Measurements from ENCODE around the gene ZNF396.

The ZNF396 gene

DNA sequence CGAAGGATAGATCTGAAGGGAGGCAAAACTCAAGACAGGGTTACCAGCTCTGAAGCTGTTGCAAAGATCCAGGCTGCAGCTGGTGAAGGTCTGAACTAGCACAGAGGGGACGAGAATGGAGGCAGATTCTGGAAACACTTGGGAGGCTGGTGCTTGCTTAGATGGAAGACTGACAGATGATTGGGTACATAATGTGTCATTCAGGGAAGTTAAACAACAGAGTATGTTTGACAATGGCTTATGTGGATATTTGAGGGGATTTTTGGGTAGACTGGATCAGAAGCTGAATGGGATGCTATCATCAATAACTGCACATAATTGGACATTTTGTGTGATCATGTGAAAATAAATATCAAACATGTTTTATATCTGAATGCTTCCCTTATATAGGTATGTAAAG is 2.3 kb upstream of the ZNF396 start:
- no peak for DNase-seq

DNA sequence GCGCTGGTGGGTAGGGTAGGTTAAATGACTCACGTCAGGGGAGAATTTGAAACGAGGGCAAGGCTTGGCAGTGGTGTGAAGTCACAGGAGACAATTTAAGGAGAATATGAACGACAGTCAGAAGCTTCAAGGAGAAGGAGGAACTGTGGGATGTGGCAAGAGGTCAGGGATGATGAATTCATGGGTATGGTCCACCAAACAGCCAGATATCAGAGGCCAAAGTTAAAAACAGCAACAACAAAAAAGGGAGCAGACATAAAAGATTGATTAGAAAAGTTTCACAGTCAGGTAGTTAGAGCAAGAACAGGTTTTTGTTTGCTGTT is 1.4 kb upstream of the ZNF396 start:
- DNase-seq = no peak

DNA sequence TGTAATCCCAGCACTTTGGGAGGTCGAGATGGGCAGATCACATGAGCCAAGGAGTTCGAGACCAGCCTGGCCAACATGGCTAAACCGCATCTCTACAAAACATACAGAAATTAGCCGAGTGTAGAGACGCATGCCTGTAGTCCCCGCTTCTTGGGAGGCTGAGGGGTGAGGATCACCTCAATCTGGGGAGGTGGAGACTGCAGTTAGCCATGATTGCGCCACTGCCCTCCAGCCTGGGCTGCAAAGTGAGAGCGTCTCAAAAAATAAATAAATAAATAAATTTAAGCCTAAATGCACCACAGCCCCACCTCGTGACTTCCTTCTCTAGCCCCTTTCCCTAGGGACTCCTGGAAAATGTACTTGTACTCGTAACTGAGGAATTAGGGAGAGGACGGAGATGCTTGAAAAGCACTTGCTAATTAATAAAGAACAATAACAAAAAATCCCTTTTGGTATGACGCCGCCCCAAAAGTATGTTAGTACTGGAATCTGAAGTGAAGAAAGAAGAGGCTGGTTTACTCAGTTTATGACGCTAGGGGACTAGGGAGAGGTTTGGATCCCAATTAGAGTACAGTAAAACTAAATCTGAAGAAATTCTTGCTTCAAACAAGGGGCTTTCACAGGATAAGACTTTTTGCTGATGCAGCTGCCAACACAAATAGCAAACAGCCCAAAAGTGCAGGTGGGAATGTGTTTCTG is 887 bp upstream of the ZNF396 start:
- DNase-seq = no peak

DNA sequence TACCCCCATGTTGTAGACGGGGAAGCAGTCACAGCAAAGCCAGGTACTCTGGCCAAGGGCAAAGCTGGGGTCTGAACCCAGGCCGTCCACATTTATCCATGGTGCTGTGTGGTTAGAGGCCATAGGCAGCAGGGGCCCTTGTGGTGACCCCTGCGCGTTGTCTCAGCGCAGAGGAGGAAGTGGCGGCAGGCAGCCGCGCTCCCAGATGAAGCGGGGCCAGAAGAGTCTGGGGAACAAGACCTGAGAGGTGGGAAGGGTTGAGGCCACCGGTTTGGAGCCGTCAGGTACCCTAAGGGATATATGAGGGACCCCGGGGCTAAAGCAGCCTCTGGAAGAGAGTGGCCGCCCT is 770 bp downstream of the ZNF396 start:
- DNase-seq = peak; percentile 28

DNA sequence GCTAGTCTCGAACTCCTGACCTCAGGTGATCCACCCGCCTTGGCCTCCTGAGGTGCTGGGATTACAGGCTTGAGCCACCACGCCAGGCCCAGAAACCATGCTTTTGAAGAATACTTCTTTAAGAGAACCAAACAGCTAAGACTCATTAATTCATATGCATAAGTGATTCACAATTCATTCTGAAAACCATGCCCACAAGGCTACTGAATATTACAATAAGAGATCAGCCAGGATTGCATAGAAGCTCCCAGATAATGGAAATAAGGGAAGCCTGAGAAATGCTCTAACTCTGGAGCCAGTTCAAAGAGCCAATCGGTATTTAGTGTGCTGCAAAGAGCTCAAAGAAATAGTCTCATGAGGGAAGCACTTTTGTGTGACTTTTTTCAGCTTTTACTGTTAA is 2.4 kb downstream of the ZNF396 start:
- DNase-seq = no peak

DNA sequence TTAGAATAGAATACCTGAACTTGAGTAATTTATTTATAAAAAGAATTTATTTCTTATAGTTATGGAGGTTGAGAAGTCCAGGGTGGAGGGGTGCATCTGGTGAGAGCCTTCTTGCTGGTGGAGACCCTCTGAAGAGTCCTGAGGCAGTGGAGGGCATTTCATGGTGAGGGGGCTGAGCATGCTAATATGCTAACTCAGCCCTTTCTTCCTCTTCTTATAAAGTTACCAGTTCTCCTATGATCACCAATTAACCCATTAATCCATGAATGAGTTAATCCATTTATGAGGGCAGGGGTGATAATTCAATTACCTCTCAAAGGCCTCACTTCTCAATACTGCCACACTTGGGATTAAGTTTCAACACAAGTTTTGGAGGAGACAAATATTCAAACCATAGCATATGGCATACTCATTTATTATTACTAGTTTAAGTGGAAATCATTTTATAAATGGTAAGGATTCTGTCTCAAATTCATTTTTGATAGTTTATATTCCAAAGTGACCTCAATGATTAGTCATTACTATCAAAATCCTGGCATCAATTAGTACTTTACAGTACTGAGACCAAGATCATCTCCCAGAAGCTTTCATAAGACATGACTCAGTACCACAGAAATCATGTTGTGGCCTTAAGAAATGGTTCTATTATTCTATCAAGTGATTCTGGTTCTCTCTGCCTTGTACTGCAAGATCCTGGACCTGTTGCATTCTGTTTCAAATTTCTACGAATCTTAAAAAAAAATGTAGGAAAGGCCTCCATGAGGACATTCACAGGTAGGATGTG is 5.5 kb downstream of the ZNF396 start:
- no peak for DNase-seq

DNA sequence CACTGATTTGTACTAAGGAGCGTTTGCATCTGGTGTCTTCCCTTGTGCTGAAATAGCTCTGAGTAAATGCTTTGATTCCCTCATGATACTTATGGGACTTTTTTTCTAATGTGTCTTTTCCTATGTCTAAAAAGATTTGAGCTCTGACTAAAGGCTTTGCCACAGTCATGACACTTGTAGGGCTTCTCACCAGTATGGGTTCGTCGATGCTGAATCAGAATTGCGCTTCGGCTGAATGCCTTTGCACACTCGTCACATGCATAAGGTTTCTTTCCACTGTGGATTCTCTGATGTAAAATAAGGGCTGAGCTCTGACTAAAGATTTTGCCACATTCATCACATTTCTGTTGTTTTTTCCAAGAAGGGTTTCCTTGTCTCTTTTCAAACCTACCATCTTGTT is 8.0 kb downstream of the ZNF396 start:
- no peak for DNase-seq

DNA sequence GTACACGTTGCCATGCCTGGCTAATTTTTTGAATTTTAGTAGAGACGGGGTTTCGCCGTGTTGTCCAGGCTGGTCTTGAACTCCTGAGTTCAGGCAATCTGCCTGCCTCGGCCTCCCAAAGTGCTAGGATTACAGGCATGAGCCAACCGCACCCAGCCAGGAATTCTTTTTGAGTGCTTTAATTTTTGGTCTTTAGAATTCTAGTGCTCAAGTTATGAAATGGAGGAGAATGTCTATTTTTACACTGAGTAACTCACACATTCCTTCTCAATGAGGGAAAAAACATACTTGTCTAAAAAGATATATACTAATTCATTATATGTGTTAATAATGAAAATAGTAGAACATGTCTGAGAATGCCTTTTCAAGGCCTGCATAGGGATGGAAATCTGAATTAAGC is 8.5 kb downstream of the ZNF396 start:
- no peak for DNase-seq

DNA sequence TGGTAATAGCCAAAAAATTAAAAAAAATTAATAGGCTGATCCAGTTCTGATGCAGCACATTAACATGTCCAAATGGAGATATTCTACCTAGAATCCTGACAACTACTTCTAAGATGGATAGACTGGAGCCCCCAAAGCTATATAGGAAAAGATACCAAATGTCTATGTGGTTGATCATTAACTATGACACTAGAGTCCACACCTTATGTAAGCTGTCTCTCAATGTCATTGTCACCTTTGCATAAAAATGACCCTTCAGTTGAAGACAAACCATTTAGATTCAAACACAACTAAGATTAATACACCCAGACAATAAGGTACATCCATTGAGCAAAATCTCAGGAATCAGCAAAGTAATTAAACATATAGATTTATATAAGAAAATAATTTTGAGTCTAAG is 14.6 kb downstream of the ZNF396 start:
- DNase-seq = no peak

DNA sequence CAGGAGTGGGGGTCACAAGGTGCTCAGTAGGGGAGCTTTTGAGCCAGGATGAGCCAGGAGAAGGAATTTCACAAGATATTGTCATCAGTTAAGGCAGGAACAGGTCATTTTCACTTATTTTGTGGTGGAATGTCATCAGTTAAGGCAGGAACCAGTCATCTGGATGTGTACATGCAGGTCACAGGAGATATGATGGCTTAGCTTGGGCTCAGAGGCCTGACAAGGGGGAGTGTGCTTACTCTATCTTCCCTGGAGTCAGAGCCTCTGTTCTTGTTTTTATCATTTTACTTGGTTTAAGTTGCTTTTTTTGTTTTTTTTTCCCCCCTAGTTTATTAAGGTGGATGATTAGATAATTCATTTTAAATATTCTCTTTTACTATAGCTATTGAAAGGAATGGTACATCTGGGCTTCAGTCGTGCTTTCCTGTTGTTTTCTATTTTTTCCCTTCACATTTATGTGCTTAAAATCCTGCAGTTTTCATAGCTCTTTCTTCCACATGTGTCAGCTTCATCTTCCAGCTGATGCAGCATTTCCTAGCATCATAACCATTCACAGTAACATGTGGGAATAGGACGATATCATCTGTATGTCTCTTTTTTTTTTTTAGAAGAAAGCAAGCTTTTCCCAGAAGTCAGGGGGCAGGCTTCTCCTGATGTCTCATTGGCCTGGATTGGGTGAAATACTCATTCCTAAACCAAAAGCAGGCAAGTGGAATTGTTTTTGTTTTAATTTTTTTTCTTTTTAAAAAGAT is 15.4 kb downstream of the ZNF396 start:
- no peak for DNase-seq

DNA sequence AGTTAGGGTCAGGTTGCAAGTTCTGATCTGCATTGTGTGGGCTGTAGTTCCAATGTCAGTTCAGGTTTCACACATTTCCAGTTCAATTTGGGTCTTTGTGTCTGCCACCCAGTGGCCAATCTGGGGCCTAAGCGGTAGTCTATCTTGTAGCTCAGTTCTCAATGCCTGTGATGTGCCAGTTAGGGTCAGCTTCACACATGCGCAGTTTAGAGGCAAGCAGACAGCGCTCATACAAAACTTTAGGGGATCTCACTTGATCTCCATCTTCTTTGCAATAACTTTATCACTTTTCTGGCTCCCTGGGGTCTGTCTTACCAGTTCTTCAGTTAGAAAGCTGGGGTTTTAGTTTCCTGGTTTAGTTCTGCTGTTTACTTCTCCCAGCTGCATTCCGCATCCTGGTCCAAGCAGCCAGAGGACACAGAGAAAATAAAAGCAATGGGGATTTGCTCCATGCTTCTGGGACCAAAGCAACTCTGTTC is 22.0 kb downstream of the ZNF396 start:
- peak; percentile 78 for DNase-seq

DNA sequence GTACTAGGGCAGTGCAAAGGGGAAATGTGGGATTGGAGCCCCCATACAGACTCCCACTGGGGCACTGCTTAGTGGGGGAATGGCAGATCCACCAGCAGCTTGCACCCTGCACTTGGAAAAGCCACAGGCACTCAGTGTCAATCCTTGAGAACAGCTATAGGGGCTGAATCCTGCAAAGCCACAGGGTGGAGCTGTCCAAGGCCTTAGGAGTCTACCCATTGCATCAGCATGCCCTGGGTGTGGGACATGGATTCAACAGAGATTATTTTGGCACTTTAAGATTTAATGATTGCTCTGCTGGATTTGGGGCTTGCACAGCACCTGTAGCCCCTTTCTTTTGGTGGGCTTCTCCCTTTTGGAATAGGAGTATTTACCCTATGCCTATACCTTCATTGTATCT is 24.4 kb downstream of the ZNF396 start:
- no peak for DNase-seq

DNA sequence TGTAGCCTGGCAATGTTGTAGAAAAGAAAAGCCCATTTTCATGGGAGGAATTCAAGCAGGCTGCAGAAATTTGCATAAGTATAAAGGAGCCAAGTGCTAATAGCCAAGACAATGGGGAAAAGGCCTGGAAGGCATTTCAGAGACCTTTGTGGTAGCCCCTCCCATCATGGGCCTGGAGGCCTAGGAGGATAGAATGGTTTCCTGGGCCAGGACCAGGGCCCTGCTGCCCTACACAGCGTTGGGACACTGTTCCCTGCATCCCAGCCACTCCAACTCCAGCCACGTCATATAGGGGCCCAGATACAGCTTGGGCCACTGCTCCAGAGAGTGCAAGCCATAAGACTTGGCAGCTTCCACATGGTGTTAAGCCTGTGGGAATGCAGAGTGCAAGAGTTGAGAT is 24.9 kb downstream of the ZNF396 start:
- DNase-seq = no peak

DNA sequence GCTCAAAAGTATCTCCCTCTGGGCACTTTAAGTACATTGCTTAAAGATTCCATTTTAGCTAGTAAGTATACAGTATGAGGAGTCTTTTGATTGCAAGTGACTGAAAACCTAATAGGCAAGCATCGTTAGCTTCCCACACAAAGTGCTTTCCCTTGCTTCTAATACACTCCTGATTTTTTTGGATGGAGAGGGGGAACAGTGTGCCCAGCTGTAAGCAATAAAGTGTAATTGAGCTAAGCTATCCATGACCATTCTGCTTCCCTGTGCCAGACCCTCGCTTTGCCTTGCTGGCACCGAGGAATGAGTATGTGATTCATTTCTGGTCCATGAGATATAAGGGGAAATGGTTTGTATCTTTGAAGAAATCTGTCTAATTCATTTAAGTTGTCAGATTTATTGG is 29.1 kb downstream of the ZNF396 start:
- DNase-seq = no peak

DNA sequence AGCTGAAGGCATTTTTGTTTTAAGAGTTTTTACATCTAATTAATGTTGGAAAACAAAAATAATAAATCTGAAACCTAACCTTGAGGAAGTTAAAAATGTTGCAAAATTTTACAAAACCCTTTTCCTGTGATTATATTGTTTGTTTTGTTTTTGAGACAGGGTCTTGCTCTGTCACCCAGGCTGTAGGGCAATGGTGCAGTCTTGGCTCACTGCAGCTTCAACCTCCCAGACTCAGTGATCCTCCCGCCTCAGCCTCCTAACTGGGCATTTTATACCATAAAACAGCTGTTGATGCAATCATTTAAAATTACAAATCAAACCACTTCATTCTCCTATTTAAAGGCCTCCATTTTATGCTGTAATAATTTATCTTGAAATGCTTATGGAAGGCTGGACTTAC is 31.2 kb downstream of the ZNF396 start:
- DNase-seq = no peak

DNA sequence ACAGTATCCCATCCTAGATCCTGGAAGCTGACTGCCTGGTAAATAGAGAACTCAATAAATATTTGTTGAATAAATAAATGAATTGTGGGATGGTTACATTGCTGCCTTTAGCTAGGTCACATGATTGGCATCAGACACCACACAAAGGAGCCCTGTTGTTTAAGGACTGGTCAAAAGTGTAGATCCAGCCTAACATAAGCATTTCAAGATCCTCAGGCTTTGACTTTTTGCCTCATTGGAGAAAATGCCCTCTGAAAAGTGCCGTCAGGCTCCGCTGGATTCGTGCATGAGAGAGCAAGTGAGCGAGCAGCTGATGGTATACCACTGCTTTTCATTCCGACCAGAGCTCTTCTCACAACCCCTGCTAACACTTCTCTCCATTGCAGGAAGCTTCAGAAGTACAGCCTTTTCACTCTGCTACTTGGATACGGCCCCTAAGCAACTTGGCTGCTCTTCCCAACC is 31.6 kb downstream of the ZNF396 start:
- no peak for DNase-seq

DNA sequence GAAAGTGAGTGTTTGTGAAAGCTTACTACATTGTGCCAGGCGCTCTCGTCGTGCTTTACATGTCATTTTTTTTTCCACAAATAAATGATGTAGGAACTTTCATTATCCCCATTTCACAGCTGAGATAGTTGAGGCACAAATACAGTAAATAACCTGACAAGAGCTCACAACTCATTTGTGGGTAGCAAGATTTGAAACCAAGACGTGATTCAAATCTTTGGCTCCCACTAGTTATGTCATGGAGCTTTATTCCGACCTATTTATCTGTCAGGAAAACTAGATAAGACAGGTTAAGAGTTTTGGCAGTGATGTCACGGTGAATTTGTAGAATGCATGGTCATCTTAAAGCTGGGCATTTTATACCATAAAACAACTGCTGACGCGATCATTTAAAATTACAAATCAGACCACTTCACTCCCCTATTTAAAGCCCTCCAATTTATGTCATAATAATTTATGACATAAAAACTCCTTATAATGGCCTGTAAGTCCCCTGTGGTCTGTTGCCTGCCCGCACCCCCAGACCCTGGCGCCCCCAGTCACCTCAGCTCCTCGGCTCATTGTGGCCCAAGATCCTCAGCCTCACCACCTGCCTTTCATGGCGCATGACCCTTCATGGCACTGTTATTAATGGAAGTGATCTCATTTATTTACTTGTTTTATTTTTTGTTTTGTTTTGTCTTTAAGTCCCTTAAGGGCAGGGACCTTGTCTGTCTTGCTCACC is 32.2 kb downstream of the ZNF396 start:
- no peak for DNase-seq

DNA sequence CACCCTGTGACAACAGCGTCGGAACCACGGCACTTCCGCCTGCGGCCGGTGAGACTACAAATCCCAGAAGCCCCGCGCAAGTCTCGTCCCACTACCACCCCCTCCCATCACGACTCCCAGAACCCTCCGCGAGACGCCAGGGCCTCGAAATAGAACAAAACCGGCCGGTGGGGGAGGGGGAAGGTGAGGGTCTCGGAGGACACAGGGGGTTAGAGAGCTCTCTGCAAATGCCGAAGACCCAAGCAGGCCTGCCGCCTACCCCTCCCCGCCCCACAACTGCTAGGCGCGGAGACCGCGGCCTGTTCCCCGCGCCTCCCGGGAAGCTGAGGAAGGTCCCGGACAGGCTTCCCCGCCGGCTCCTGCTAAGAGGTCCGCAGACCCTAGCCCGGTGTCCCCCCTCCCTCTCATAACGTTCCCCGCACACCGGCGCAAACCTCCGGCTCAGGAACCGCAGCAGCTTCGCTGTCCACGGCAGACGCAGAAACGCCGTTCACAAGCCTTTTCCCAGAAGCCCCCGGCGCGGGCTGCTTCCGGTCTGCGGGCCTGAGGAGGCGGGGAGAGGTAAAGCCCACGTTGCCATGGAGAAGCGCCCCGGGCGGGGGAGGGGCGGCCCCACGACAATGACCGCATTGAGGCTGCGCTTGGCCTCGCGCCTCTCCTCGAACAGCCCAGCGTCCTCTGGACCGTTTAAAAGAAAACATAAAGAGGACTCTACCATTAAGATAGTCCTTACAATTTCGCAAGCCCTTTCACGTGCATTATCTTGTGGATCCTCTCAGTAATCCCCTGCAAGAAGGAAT is 33.0 kb downstream of the ZNF396 start, which contains the start of gene ZNF24:
TSS of gene ZNF24 (minus strand) at position 485 of the 800 bp plus-strand sequence. CDS start 3,770 bp downstream, outside the sequence.
- DNase-seq = peak; percentile 94

DNA sequence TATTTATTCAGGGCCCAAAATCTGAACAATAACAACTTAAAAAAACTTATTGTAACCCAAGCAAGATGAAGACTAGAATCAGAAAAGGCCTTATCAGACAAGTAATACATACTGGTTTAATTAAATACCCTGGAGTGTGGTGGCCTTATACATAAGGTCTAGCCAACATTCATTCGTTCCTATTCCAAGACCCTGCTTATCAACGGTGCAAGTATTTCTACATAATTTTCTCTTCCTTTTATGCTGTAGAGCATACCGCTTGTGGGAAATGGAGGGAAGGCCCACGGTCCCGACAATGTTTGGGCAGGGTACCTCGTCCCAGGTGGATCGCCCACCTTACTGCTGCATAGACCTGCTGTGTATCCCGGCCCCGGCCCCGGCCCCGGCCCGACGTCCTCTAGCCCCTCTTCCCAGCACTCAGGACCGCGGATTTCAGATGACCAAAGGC is 33.6 kb downstream of the ZNF396 start:
- DNase-seq = no peak

DNA sequence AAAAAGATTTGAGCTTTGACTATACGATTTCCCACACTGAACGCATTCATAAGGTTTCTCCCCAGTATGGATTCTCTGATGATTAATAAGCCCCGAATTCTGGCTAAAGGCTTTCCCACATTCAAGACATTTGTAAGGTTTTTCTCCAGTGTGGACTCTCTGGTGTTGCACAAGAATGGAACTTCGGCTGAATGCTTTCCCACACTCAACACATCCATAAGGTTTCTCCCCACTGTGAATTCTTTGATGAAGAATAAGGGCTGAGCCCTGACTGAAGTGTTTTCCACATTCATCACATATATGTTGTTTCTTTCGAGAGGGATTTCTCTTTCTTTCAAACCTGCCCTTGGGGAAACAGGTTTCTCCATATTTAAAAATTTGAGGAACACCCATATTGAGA is 39.9 kb downstream of the ZNF396 start:
- DNase-seq = no peak

DNA sequence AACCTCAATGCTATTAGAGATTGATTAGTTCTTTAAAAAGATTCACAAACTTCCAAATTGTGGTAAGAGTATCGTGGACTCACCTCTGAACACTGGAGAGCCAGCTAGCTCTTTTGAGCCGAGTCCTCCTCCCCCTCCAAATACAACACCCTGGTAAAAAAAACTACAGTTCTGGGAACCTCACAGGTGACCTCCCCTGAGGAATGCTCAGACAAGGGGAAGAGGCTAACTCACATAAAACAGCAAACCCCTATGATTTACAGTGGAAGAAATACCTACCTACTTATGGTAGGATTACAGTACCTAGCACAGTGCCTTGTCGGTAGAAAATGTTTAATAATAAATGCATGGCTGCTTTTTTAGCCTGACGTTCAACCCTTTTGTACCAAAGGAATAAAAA is 41.3 kb downstream of the ZNF396 start:
- no peak for DNase-seq

DNA sequence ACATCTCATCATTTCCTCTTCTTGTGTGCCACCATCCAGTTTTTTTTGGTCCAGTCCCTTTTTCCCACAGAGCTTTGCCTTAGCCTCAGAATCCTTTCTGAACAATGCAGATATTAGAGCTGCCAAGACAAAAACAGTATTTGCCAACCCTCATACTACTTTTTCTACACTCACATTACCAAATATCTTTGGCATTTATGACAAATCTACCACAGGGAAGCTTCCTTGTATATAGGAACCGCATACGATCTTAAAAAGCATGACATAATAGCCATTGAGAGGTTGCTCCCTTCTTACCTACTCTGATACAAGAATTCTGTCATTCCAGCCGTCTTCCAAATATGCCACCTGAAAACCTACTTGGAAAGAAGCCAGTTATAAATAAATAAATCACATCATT is 42.3 kb downstream of the ZNF396 start:
- no peak for DNase-seq

Data from CD4-positive, alpha-beta T cell treated with Interleukin-10 for 1 hour (primary cell).